GM23338 (cell line): Measurements from ENCODE around the gene CARTPT. TPM values are rescaled to one million over a fixed set of nuclear protein-coding genes. Genes with fewer than 3 reads are reported as not detected.

Experiments used
- ATAC-seq: fragments of 200-7000 bp; cut with Tn5 transposase; 3 replicates; pipeline ENCODE4 v1.9.1; 2020
- DNase-seq: peaks from one replicate; pipeline ENCODE4 v3.0.0-alpha.2; 2015; ENCODE audit warnings: low spot score
- H2AFZ ChIP-seq: fragments of 200-600 bp; sonication (generic); 2 replicates; pipeline ENCODE4 v1.8.0; 2016; ENCODE audit warnings: antibody characterized with exemption, mild to moderate bottlenecking, moderate library complexity
- H3F3A ChIP-seq: fragments of 200-600 bp; sonication (generic); replicated peaks from 2 replicates; pipeline ENCODE4 v1.8.0; 2017; ENCODE audit warnings: antibody characterized with exemption, mixed run types, low read depth
- H3K27ac ChIP-seq: fragments of 200-600 bp; sonication (generic); 2 replicates; pipeline ENCODE4 v1.6.1; 2016; ENCODE audit warnings: low read depth
- H3K27me3 ChIP-seq: fragments of 200-600 bp; sonication (generic); 2 replicates; pipeline ENCODE4 v1.8.0; 2016; ENCODE audit warnings: mild to moderate bottlenecking, mixed run types, moderate library complexity; ENCODE audit not compliant: insufficient read depth
- H3K36me3 ChIP-seq: fragments of 200-600 bp; sonication (generic); 2 replicates; pipeline ENCODE4 v1.8.0; 2016; ENCODE audit warnings: mild to moderate bottlenecking; ENCODE audit not compliant: insufficient read depth
- H3K4me1 ChIP-seq: fragments of 200-600 bp; sonication (generic); 2 replicates; pipeline ENCODE4 v1.8.0; 2016; ENCODE audit warnings: mild to moderate bottlenecking, moderate library complexity; ENCODE audit not compliant: insufficient read depth
- H3K4me2 ChIP-seq: fragments of 200-600 bp; sonication (generic); 2 replicates; pipeline ENCODE4 v1.7.1; 2017; ENCODE audit warnings: mixed run types
- H3K4me3 ChIP-seq: fragments of 200-600 bp; sonication (generic); 2 replicates; pipeline ENCODE4 v1.6.1; 2016; ENCODE audit warnings: mixed run types
- H3K79me2 ChIP-seq: fragments of 200-600 bp; sonication (generic); replicated peaks from 2 replicates; pipeline ENCODE4 v1.8.0; 2017; ENCODE audit warnings: mild to moderate bottlenecking; ENCODE audit not compliant: insufficient read depth
- H3K9me2 ChIP-seq: fragments of 200-600 bp; sonication (generic); 2 replicates; pipeline ENCODE4 v1.8.0; 2017; ENCODE audit not compliant: insufficient read depth
- H4K20me1 ChIP-seq: fragments of 200-600 bp; sonication (generic); replicated peaks from 2 replicates; pipeline ENCODE4 v1.8.0; 2017; ENCODE audit warnings: mild to moderate bottlenecking; ENCODE audit not compliant: insufficient read depth
- H3K27ac Mint-ChIP-seq: 2 replicates; pipeline ENCODE4 v1.8.0; 2020; ENCODE audit warnings: inconsistent platforms, mild to moderate bottlenecking, moderate library complexity, mixed read lengths
- H3K27me3 Mint-ChIP-seq: 3 replicates; pipeline ENCODE4 v1.8.0; 2022; ENCODE audit warnings: low read depth, mild to moderate bottlenecking, moderate library complexity, mixed read lengths, inconsistent platforms; ENCODE audit not compliant: insufficient read depth, poor library complexity
- H3K36me3 Mint-ChIP-seq: 3 replicates; pipeline ENCODE4 v1.8.0; 2021; ENCODE audit warnings: low read depth, mild to moderate bottlenecking, inconsistent platforms, moderate library complexity, mixed read lengths
- H3K4me1 Mint-ChIP-seq: 3 replicates; pipeline ENCODE4 v1.8.0; 2020; ENCODE audit warnings: mild to moderate bottlenecking, inconsistent platforms, mixed read lengths
- H3K4me3 Mint-ChIP-seq: 3 replicates; pipeline ENCODE4 v1.8.0; 2021; ENCODE audit warnings: moderate library complexity, mild to moderate bottlenecking, inconsistent platforms, mixed read lengths
- H3K9me3 Mint-ChIP-seq: 3 replicates; pipeline ENCODE4 v1.8.0; 2020; ENCODE audit warnings: moderate library complexity, mild to moderate bottlenecking, inconsistent platforms, mixed read lengths
- CREB1 ChIP-seq: fragments of 250-450 bp; sonication (Bioruptor Pico); IDR thresholded peaks from 2 replicates; pipeline ENCODE4 v1.5.0; 2020; ENCODE audit warnings: low read depth, mild to moderate bottlenecking, moderate library complexity
- CTCF ChIP-seq, 2 experiments: fragments of 200-600 bp in 1 of 2; sonication (generic) in 1 of 2; conservative IDR thresholded peaks; 2 replicates each; pipeline versions ENCODE4 v1.5.1 to v1.6.1; 2016 to 2017; ENCODE audit warnings: antibody characterized with exemption in 2 of 2, low read depth in 2 of 2, mild to moderate bottlenecking in 2 of 2, moderate library complexity in 1 of 2
- ETS1 ChIP-seq: IDR thresholded peaks from 2 replicates; pipeline ENCODE4 v1.6.1; 2016; ENCODE audit warnings: antibody characterized with exemption
- EZH2 ChIP-seq: fragments of 200-600 bp; sonication (generic); IDR thresholded peaks from one replicate; pipeline ENCODE4 v1.8.0; 2017; ENCODE audit warnings: antibody characterized with exemption, mild to moderate bottlenecking, low read depth; ENCODE audit not compliant: unreplicated experiment
- EZH2phosphoT487 ChIP-seq: fragments of 200-600 bp; sonication (generic); IDR thresholded peaks from one replicate; pipeline ENCODE4 v1.8.1; 2018; ENCODE audit warnings: antibody characterized with exemption; ENCODE audit not compliant: unreplicated experiment
- JUNB ChIP-seq: IDR thresholded peaks from one replicate; pipeline ENCODE4 v1.6.1; 2016; ENCODE audit warnings: antibody characterized with exemption; ENCODE audit not compliant: unreplicated experiment
- NANOG ChIP-seq: IDR thresholded peaks from 2 replicates; pipeline ENCODE4 v1.6.1; 2016; ENCODE audit warnings: antibody characterized with exemption, borderline replicate concordance
- POLR2AphosphoS5 ChIP-seq: IDR thresholded peaks from 2 replicates; pipeline ENCODE4 v1.6.1; 2016; ENCODE audit warnings: antibody characterized with exemption, low read depth
- REST ChIP-seq: IDR thresholded peaks from one replicate; pipeline ENCODE4 v1.6.1; 2018; ENCODE audit warnings: antibody characterized with exemption; ENCODE audit not compliant: unreplicated experiment
- STAT1 ChIP-seq: IDR thresholded peaks from one replicate; pipeline ENCODE4 v1.6.1; 2016; ENCODE audit warnings: antibody characterized with exemption; ENCODE audit not compliant: unreplicated experiment
- ZNF331 ChIP-seq: fragments of 250-450 bp; sonication (Bioruptor Pico); IDR thresholded peaks from 2 replicates; pipeline ENCODE4 v1.5.0; 2020; ENCODE audit warnings: low read depth, mild to moderate bottlenecking, moderate library complexity
- ZNF462 ChIP-seq: fragments of 250-450 bp; sonication (Bioruptor Pico); IDR thresholded peaks from 2 replicates; pipeline ENCODE4 v1.5.0; 2020; ENCODE audit warnings: mild to moderate bottlenecking, moderate library complexity
- polyA plus RNA-seq: library from polyadenylated mRNA; unstranded; fragments of >200 nt; fragmentation: Nextera tagmentation; extraction: Ambion mirVana; gene quantifications from 2 replicates; pipeline ENCODE4 v1.2.1, GENCODE V29; 2016
- total RNA-seq: library from RNA; depleted of rRNA; stranded (reverse); fragments of >200 nt; shearing (Covaris generic); gene quantifications from 2 replicates; pipeline ENCODE4 v1.2.3, GENCODE V29; 2014

The CARTPT gene
- total and polyA plus RNA-seq, 2 experiments from 2014 or later, result not detected

GRCh38 chr5:71695595-71695994 is 23.5 kb upstream of the CARTPT start:
- Histone ChIP-seq H2AFZ (no peak overlapping the region), H4K20me1 (no peaks in the 10 kb centered on the region), H3F3A (no peaks in the 10 kb centered on the region), H3K27me3 (no peaks in the 10 kb centered on the region), H3K36me3 (no peaks in the 10 kb centered on the region), H3K79me2 (no peaks in the 10 kb centered on the region), H3K4me2 (no peak overlapping the region), H3K27ac (no peak overlapping the region), H3K4me3 (no peak overlapping the region), H3K4me1 (peaks cover 17% of the 10 kb centered on the region), H3K9me2 (no peaks in the 10 kb centered on the region)
- ATAC-seq (no peak), DNase-seq (no peak)
- Mint-ChIP-seq H3K4me1 (peaks cover 27% of the 10 kb centered on the region), H3K27ac (no peak overlapping the region), H3K4me3 (no peak overlapping the region), H3K36me3 (no peaks in the 10 kb centered on the region; the same call in 2 of the 3 replicates), H3K9me3 (no peaks in the 10 kb centered on the region), H3K27me3 (no peaks in the 10 kb centered on the region)
- TF ChIP-seq EZH2phosphoT487 (no peak), STAT1 (no peak), ETS1 (no peak), JUNB (no peak), CTCF (conservative IDR thresholded peaks at IDR 0.05; ENCODE audit: low read depth in 2 of 2) (no peak), NANOG (no peak), POLR2AphosphoS5 (no peak), CREB1 (CRISPR knock-in tag) (no peak), REST (no peak), EZH2 (no peak), ZNF331 (no peak), ZNF462 (no peak)
